GM19025 (cell line): ENCODE data around the gene WWTR1.

Source experiments
- ATAC-seq: cut with Tn5 transposase; IDR thresholded peaks from one replicate; pipeline ENCODE4 v1.9.1; 2021; ENCODE audit warnings: mild to moderate bottlenecking, low read depth, moderate library complexity; ENCODE audit not compliant: unreplicated experiment

Gene WWTR1

DNA sequence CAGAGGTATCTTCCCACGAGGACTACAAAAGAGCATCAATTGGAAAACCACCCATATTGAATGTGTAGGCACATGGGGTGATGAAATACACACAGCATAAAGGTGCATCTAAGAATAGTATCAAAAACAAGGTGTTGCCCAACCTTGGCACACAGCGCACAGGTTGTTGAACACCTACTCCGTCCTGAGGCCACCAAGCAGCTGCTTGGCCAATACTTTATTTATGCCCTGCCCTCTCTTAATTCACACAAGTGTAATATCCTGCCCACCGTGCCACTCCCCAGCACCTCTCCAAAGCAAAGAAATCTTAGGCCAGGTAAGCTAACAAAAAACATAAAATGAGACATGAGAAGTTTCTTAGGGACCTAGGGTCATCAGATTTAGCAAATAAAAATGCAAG is 31.2 kb downstream of the WWTR1 start:
- no peak for ATAC-seq

DNA sequence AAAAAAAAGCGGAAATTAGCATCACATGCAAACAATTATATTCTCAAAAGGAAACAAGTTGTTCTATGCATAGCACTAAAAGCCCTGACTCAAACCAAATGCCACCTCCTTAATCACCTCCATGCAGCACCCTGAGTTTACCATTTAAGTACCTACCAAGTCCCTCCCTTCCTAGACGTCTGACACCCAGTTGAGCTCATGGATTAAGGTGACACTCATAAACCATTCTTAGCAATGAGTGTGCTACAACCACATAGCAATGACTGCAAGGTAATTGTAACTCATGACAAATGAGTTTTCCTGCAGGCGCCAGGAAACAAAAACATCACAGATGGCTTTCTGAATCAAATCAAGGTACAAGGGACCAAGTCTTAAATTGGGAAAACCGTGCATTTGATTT is 32.0 kb downstream of the WWTR1 start:
- ATAC-seq, result no peak

DNA sequence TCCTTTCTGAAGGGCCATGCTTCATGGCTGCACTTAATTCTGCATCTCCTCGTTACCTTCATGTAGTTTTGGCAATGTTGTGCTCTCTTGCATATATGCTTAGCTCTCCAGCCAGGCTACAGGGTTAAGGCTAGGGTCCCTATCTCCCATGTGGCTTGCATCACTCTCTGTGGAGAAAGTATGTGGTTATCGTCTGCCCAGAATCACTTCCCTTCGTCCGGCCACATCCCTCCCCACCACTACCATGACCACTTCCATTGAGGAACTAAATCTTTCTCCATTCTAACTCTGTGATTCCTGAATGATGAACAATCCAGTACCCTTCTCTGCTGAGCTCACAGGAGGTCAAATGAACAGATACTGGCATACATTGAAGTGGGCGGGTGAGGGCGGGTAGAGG is 34.0 kb downstream of the WWTR1 start:
- no peak for ATAC-seq

DNA sequence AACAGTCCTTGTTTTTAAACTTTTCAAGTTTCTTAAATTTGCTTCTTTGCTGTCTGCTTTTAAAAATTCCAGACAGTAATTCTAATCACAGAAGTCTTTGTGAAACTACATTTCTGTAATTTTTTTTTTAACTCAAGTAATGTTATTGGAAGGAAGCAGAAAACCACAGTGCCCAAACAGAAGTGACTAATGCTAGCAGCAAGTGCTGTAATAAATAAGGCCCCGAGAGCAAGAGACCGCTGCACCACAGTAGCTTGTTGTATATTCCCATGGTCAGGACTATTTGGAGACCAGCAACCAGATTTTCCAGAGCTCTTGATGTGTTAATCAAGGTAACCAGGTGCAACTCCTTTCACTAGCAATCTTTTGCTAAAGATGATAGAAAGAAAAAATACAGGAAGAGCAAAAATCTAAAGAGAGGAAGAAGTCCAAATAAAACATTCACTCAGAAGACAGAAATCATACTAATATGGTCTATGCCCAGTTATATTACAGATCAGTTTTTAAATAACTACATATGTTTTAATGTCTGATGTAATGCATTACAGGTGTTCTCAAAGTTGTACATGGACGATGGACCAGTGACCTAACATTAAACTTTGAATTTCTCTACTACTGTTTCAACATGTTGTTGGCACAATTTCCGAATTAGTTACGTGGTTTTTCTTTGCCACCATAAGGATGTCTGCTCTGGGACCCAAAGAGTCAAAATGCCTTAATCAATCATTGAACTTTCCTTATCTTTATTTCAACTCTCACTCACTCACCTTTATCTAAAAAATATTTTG is 36.4 kb downstream of the WWTR1 start:
- no peak for ATAC-seq

DNA sequence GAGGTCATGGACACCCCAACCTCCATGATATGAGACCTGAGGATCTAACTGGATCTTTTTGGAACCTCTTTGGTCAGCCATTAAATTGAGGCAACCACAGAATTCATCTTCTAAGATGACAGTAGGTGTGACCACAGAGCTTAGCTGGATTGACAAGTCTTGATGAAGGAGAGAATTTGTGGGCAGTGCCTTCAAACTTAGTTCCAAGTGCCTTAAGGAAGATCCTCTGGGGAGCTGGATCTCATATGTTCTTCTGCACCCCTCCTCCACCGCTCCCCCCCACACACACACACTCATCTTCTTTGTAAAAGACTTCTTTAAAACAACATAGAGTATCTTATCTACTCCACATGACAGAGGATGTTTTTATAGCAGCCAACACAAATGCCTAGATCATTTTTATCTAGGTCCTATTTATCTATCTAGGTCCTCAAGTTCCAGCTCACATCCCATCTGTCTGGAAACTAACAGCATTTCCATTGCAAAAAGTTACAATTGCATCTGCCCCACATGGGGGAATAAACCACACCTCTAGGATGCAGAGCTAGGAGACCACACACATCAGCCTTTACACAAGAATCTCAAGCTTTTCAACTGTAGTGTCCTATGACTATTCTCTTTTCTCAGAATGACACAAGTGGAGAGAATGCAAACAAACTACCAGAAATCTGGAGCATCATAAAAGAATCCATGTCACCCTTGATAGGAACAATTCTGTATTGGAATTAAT is 37.4 kb downstream of the WWTR1 start:
- ATAC-seq, result no peak

DNA sequence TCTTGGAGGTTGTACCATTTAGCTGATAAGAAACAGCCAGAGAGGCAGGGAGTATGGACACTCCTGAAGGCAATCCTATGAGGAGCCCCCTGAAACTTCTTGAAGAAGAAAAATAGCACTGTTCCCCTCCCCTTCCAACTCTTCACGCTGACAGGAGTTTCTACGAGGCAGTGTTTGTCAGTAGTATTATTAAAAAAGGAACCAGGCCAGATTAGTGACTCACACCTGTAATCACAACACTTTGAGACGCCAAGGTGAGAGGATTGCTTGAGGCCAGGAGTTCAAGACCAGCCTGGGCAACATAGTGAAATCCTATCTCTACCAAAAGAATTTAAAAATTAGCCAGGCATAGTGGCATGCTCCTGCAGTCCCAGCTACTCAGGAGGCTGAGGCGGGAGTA is 38.7 kb downstream of the WWTR1 start:
- no peak for ATAC-seq

DNA sequence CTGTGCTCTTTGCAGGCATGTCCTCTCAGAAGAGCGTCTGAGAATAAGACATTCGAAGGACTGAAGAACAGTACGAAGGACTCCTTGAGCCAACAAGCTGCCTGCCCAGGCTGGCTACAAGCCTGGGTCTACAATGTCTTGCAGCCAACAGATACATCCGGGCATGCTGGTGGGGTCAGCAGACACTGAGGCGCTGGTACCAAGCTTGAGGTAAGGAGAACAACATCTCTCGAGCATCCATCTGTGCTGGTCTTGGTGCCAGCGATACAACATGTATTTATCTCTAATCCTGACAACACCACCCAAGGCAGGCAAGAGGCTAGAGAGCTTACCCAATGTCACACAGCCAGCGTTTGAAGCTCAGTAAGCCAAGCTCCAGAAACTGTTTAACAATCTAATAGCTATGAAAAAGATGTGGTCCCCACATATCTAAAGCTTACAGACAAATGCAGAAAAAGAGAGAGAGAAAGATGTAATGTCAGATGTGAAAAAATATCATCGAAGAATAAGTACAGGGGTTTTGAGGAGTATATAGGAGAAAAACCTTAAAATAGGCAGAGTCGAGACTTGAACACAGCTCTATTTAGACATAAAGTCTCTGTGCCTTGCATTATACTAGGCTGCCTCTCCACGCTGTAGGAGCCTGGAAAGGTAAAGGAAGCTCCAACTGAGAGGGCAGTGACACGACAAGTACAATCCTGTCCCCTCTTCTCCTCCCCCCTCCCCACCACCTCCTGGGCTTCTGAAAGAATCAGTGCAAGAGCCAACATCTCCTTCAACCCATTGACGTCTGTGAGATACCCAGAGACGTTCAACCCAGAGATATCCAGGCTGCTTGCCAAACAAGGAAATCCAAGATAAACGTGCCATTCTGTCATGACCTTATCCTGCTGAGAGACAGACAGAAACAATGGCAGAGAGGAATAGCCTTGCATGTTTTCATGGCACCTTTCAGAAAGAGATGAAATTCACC is 39.4 kb downstream of the WWTR1 start:
- ATAC-seq, result no peak

DNA sequence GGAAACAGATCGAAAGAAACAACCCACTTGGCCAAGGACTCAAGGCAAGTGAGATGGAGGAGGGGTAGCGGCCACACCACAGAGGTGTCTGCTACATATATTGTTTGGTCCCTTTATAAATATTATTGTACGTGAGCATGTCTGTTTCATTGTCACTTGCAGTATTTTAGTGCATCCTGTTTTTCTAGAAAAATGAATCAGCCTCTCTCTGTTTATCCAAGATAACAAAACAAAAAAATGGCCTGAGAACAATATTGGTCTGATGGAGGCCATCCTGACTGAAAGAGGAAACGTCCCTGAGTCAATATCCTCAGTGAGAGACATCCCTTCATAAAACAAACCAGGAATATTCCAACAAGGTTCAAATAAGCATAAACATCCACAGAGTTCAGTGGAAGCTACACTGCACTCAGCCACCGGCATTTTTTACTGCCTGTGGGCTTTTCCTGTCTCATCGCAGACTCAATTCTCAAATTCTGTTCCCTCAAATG is 42.0 kb downstream of the WWTR1 start:
- no peak for ATAC-seq

DNA sequence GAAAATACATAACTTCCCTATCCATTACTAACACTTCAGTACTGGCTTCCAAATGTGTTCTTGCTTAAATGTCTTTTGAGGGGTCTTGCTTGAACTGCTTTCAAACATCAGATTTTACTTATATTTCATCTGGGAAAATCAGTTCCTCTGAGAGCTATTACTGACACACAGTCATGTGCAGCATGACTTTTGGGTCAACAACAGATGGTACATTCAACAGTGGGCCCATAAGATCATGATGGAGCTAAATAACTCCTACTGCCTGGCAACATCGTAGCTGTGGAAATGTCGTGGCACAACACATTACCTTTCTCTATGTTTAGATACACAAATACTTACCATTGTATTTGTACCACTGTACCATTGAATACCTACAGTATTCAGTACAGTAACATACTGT is 43.8 kb downstream of the WWTR1 start:
- ATAC-seq, result no peak

DNA sequence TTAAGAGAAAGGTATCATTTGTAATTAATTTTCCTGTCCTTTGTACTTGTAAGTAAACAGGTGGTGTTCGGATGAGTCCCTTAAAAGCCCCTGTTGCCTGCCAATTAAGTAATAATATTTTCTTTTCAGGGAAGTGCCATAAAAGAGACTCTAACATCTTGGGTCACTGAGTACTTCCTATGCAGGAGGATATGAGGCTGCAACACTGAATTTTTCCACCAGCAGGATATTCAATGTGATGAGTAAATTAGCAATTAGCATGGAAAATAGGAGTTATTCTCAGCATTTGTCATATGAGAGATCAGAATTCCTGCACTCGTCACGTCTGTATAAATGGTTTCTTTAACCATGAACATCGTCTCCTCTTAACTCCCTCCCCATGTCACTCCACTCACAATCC is 45.4 kb downstream of the WWTR1 start:
- ATAC-seq, result no peak

DNA sequence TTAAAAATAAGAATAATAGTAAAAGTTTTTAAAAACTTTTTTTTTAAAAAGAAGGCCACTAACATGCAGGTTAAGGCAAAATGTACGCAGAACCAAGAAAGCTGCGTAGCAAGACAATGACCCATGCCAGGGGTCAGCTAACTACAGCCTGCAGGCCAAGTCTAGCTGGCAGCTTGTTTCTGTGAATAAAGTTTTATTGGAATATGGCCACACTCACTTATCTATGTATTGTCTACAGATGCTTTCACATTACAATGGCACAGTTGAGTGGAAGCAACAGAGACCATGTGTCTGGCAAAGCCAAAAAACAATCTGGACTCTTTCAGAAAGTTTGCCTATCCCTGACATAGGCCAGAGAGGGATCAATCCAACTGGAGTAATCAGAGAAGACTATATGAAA is 46.7 kb downstream of the WWTR1 start:
- ATAC-seq, result no peak

DNA sequence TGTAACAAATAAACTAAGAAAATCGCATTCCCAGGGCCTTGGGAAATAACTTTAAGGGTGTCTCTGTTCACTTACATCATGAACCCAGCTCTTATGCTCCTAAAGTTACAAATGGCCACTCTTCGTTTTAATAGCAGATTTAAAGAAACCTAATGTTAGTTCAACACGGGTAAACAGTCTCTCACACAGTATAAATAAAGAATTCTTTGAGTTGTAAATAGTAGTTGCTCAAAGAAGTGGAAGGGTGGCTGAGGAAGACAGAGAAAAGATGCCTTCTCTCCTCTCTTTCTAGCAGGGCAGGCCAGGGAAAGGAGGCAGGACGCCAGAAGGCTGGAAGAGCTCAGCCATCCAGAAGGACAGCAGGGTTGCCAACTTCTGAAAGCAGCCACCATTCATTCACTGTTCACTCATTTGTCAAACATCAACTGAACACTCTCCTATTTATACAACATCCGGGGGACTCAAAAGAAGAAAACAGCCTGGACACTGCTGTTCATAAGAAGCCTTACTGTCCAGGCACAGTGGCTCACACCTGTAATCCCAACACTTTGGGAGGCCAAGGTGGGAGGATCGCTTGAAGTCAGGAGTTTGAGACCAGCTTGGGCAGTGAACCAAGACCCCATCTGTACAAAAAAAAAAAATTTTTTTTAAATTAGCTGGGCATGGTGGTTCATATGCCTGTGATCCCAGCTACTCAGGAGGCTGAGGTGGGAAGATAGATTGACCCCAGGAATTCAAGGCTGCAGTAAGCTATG is 47.3 kb downstream of the WWTR1 start:
- no peak for ATAC-seq

DNA sequence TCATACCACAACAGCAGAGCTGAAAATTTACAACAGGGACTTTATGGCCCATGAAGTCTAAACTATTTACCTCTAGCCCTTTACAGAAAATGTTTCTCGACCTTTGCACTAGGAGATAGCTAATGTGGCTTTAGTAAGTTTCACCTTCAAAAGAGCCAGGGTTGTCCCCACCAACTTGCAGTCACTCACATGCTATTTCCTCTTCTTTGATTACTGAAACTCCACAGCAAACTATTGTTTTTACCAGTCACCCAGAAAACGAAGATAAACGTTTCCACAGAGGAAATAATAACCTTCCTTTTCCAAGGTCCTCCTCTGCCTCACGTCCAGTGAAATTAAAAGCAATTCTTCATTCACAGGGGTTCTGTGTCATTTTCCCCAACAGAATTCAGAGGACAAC is 48.2 kb downstream of the WWTR1 start:
- peak; percentile 94 for ATAC-seq

DNA sequence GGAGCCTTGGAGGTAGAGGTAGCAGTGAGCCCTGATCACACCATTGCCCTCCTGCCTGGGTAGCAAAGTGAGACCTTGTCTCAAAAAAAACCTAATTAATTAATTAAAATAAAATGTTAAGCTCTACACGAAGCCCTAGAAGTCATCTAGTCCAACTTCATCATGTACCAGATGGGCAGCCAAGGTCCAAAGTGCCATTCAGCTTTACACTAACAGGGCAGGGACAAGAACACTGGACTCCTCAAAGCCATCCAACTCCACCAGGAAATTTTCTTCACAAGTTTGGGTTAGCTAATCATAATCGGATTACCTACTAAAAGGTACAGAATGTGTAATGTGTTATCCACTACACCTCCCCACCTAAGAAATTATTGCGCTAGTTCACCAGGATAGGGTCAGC is 48.8 kb downstream of the WWTR1 start:
- no peak for ATAC-seq

DNA sequence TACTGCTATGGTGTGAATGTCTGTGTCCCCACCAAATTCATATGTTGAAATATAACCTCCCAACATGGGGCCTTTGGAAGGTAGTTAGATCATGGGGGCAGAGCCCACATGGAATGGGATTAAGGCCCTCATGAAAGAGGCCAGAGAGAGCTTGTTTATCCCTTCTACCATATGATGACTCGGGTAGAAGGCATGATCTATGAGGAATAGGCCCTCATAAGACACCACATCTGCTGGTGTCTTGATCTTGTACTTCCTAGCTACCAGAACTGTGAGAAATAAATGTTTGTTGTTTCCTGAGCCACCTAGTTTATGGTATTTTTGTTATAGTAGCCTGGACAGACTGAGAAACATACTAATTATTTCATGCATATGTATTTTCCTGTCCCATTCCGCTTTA is 51.9 kb downstream of the WWTR1 start:
- ATAC-seq, result no peak

DNA sequence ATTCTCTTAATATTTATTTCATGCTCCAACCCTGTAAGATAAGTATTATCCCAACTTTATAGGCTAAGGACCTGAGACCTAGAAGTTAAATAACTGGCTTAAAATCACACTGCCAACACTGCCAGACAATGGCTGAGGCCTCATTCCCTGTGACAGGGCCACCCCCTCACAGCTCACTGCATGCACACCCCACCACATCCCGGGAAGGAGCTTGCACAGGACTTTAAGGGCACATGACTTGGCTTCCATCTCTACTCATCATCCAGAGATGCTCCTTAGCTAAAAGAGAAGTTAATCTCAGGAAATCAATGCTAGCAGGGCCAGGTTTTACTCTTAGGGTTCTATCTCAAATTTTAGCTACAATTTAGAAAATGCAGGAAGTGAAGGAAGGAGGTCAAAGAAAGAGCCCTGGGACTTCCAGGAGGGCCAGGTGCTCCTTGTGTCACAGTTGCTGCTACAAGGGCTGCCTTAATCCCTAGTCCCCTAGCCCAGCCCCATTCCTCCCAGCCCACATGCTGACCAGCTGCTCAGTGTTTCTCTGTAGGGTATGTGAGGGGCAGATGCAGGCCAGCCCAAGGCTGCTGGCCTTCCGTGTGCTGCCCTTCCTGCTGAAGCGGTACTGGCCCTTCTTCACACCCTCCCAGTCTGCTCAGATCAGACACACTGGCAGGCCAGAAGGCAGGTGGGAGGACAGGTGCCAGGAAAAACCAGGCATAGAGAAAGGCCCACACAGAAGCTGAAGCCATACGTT is 53.5 kb downstream of the WWTR1 start:
- no peak for ATAC-seq

DNA sequence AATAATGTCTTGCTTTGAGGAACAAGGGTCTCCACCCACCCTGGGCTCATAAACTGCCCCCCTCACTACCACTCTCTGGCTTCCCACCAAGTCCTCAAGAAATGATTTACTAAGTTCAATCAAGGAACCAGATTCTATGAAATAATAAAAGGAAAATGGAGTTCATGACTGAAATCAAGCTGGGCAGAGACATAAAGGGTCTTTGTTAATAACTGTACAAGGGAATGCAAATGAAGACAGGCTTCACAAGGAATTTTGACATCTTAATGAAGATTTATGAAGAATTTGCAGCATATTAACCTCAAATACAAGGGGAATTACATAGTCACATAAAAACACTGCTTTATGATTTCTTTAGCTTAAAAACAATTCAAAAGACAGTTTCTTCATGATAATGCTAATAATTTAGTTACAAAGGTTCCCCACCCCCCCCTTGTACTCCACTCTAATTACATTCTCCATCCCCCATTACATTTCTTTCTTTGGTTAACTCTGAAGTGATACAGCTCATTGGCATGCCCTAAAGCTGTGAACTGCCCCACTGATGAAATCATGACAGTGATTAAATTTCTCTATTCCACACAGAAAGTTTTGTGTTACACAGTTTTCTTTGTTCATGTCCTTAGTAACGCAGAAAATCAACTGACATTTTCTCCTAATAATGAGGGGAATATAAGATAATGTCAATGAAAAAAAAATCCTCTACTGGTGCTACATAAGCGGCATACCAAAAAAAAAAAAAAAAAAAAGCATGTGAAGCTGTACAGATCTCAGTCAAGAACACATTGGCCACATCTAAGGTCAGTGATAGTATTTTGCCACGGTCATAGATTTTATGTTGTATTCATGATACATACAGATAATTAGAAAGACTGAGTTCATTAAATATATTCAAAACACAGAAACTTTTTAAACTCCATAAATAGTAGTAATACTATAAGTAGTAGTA is 54.4 kb downstream of the WWTR1 start:
- ATAC-seq, result no peak

DNA sequence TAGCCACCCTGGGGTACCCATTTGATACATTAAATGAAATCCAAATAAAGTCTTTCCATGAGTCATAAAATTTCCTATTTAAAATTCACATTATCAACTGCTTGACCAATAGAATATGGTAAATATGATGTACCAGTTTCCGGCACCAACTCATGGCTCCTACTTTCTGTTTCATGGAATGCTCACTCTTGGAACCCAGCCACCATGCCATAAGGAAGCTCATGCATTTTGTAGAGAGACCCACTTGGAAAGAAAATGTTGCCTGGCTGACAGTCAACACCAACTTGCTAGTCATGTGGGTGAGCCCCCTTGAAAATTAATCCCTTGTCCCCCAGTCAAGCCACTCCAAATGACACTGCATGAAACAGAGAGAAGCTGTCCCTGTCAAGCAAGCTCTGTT is 57.2 kb downstream of the WWTR1 start:
- ATAC-seq, result no peak
